Esophagus mucosa (tissue), 1 donor: Measurements from ENCODE around the gene EYA4. TPM values are rescaled to one million over a fixed set of nuclear protein-coding genes. Genes with fewer than 3 reads are reported as not detected.

Experiments used
- ATAC-seq: fragments of 200-7000 bp; cut with Tn5 transposase; one replicate; pipeline ENCODE4 v1.9.1; 2020
- total RNA-seq: library from RNA; stranded (reverse); gene quantifications from one replicate; pipeline ENCODE4 v1.2.4, GENCODE V29; 2023
- donor health status: DM: yes; HTN: yes; CAD: no.

EYA4 gene, protein sequence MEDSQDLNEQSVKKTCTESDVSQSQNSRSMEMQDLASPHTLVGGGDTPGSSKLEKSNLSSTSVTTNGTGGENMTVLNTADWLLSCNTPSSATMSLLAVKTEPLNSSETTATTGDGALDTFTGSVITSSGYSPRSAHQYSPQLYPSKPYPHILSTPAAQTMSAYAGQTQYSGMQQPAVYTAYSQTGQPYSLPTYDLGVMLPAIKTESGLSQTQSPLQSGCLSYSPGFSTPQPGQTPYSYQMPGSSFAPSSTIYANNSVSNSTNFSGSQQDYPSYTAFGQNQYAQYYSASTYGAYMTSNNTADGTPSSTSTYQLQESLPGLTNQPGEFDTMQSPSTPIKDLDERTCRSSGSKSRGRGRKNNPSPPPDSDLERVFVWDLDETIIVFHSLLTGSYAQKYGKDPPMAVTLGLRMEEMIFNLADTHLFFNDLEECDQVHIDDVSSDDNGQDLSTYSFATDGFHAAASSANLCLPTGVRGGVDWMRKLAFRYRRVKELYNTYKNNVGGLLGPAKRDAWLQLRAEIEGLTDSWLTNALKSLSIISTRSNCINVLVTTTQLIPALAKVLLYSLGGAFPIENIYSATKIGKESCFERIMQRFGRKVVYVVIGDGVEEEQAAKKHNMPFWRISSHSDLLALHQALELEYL
- 0.20 TPM for total RNA-seq

- no peak for ATAC-seq
Measured at GRCh38 chr6:133241086-133241900, at the start of gene EYA4. Gene EYA4, plus strand, starts transcription at chr6:133241357. Its CDS starts 33,424 bp downstream, at chr6:133274781.

GRCh38 chr6:133193396-133193795 lies 47.8 kb upstream of the EYA4 start:
- no peak for ATAC-seq

DNA sequence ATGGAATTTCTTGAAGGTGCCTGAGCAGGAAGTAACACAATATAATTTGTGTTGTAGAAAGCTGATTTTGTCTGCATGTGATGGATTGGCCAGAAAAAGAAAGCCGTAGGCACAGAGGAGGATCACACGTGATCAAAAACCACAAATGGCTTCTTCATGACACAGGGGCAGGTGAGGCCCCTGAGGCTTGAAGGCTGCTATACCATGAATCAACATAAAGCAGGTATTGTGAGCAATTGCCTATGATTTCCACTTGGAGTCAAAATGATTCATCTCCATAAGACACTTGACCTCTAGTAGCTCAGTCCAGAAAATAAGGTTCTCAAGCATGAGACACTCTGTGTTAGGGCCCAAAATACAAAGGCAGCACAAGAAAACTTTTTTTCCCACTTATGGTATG lies 42.4 kb upstream of the EYA4 start:
- no peak for ATAC-seq

GRCh38 chr6:133201231-133201630 lies 39.9 kb upstream of the EYA4 start:
- no peak for ATAC-seq

DNA sequence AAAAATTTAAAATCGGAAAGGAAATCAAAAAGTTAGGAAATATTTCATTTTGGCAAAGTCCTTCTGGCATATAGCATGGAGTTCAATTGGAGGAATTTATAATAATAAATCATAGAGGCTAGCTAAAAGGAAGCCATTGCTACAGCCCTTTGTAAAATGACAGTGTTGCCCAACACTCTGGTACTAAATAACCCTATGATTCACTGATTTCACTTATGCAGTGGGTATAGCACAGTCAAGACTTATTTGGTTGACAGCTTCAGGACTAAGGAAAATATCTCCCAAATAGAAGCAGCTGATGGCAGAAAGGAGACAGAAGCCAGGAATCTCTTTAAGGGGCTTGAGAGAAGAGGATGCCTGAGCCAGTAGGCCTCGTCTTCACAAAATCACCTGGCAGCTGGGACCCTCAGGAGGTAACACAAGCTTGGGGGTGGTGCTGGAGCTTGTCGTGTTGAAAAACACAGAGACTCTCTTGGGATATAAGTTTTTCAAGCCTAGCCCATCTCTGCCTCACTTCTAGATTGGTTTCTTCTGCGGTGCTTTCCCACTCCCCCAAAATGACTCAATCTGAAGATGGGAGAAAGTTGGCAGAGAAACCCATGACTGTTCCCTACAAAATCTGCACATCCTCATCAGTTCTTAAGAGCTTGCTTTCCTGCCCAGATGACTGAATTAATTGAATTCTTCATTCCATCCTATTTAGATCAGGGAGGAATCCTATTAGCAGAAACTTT lies 38.4 kb upstream of the EYA4 start:
- no peak for ATAC-seq

GRCh38 chr6:133203344-133203697 lies 37.8 kb upstream of the EYA4 start:
- no peak for ATAC-seq

DNA sequence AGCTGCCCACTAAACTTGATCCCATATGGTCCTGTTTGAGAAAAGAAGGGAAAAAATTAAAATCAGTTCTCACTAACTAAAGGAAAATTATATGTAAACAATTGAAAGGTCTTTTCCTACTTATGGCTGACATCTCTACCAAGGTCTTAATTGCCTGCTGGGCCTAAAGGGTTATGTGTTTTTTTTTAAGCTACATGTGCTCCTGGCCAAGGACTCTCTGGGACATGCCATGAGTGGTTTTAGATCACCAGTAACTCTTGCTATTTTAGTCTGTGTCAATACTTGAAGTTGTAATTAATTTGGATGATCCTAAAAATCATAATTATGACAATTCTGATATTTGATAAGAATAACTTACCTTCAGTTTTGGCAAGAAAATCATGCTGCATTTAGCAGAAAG lies 35.9 kb upstream of the EYA4 start:
- no peak for ATAC-seq

DNA sequence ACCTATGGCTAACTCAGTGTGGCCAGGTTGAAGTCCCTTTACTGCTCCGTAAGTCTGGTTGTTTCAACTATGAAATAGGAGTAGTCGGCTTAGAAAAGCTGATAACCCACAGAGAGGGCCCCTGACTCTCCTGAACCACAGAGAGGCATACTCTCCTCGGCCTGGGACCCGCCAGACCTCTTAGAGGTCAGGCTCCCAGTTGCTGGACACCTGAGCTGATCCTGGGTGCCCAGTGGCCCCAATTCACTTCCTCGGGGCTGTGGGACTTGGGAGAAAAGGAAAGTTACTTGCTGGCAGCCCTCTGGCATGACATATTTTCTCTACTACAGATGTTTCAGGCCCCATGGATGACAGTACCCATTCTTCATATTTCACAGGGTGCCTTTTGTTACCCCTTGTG lies 34.2 kb upstream of the EYA4 start:
- ATAC-seq = no peak

DNA sequence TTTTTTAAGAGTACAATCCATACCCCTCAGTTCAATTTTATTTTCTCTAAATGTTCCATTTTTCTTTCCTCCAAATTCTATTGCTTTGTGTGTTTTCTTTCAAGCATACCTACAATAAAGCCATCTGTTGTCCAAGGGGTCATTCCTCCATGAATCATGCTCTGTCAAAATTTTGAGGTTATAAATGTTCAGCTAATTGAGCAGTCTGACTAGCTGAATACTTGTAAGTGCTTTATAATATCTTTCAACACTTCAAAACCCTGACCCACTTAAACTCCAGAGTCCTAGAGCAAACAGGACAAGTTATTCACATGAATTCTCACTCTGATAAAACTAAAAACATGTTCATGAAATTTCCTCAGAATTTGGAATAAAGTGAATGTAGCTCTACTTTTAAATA lies 33.4 kb upstream of the EYA4 start:
- no peak for ATAC-seq

DNA sequence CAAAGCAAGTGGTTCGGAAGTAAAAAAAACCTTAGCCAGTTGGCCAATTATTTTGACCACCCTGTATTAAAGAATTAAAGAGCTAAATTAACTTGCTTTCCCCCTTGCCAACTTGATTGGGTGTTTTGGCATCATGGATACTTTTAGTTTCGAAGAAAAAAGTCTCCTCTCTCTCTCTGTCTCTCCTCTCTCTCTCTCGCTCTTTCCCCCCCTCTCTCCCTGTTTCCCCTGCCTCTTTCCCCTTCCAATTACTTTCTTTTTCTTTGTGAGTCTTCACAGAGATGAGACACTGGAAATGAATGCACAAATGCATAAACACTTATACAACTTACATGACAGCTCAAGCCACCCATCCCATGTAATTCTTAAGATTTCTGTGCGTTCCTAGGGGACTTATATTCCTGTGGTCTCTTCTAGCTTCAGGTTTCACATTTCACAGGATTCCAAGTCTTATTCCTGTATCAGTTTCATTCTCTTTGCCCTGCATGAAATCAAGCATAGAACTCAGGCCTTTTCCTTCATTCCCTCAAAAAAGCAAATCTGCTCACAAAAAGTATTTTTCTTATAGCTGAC lies 32.9 kb upstream of the EYA4 start:
- ATAC-seq = no peak

DNA sequence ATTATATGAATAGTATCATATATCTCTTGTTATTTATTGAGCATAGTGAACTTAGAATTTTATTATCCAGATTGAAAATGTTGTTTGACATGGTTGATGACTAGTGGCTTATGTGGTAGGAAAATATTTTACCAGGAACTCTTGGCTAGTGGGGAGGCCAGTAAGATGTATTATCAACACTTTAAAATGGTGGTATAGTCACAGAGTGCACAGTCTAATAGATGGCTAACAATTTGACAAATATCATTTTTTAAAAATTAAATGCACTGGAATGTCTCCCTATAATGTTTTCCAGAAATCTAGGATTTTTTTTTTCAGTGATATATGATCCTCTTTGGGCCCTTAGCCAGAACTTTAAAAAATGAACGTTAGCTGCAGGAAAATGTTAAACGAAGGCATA lies 26.9 kb upstream of the EYA4 start:
- ATAC-seq = no peak

- ATAC-seq = no peak
Measured at GRCh38 chr6:133218852-133219251, 22.3 kb upstream of the EYA4 start.

DNA sequence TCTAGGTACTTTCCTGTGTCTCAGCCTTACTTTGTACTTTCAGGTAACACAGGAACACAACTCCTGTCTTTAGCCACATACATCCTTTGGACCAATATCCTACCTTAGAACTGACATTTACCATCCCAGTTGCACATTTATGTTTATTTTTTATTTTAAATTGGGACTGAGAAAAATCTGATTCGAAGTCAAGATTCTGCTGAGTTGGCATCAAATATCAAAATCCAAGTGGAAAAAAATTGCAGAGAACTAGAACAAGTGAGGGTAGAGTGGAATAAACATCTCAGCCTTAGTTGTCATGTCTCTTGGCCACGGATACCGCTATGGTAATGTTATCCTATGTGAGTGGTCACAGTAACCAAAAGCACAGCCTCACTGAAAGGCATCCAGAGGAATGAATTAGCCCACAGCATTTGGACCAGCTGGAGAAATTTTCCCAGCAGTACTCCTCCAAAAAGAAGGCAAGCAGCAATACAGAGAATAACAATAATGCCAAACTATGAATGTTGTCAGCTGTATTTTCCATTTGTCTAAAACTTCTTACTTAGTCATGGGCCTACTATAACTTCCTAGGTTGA lies 17.6 kb upstream of the EYA4 start:
- no peak for ATAC-seq

- no peak for ATAC-seq
Measured at GRCh38 chr6:133225560-133225959, 15.6 kb upstream of the EYA4 start.

DNA sequence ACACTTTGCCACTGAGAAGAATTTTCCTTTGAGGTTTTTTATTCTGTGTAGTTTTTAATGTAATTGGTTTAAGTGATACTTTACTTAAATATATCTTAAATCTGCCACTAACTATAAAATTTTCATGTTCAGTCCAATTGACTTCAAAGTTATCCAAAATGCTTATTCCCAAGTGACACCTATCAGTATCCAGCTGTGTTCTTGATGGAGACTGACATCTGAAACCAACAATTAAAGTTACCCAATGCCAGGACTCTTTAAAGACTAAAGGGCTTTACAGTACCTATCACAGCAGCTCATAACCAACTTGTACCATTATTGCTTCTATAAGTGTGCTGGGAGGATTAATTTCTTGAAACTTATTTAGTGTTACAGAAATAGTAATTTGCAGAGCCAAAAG lies 13.8 kb upstream of the EYA4 start:
- no peak for ATAC-seq

- ATAC-seq = no peak
Measured at GRCh38 chr6:133230052-133230451, 11.1 kb upstream of the EYA4 start.

DNA sequence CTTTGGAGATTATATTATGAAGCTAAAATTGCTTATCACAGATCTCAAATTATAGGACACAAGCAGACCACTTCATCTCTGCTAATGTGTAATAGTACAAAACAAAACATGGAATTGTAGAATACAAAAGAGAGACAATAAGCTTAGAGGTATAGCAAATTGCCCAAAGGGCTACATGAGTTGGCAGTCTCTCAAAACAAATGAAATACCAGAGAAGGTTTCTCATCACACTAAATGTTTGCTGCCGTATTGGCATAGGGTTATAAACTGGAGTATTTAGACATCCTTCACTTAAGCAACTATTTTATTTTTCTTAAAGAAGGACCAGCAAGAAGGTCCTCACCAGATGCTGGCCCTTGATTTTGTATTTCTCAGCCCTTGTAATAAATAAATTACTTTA lies 5.9 kb upstream of the EYA4 start:
- no peak for ATAC-seq

DNA sequence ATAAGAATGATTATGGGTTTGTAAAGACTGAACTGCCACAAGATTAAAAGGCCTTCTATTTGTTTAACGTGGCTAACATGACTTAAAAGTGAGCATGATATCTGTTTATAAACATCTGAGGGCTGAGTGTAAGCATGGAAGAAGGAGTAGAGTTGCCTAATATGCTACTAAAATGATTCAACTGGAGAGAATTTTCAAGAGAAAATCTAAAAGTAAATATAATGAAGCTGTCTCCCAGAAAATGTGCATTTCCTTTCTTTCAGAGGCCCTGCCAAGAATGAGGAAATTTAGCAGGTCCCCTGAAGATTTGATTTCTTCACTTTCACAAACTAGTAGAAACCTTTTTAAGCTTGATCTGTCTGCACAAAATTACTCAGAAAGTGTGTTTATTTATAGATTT lies 4.2 kb upstream of the EYA4 start:
- no peak for ATAC-seq

DNA sequence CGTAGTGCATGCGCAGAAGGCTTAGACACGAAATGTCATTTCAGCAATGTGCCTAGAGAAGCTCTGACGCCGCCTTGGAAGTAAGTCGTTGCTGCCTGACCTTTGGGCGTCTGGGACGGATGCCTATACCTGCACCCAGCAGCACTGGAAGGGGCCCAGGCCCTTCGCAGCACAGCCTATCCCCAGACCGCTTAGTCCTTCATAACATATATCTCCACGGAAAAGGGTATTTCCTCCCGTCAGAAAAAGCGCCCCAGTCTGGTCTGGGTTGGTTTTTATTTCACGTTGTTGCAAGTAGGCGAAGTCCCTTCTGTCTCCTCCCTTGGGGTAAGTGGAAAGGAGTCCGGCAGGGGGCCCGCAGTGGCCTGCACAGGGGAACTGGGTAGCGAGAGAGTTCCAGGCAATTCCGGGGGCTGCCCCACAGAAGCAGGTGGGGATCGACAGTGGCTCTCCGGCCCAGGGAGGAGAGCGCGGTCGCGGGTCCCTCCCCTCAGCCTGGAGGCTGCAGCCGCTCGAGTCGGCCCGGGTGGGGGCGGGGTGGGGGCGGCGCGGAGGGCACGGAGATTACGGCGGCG lies 559 bp upstream of the EYA4 start:
- no peak for ATAC-seq

DNA sequence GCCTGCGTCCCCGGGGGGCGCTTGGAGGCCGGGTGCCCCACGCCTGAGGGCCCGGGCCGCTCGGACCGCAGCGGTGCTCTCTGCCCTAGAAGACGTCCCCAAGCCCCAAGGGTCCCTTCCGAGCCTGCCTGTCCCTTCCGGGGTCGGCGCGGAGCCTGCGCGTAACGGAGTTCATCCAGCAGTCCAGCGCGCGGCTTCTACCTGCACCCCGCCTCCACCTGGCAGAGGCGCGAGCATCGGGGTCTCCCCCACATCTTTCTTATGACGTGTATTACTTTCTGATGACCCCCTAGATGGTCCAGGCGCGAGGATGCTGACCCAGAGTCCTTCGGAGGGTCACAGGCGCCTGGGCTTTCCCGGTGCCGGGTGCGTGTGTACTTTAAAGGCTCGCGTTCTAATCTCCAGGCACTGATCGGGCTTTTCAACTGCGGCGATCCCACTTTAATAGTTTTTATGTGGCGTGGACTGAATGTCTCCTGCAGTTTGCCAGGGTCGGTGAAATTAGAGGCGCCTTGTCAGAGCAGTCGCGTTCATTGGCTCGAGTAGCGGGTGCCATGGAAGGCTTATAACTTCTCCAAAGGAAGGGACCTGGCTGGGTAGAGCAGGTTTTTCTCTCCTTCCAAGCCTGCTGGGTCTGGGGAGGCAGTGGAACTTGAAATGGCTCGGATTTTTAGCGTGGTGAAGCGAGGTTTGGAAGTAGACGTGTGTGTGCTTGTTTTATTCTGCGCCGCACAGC lies 912 bp downstream of the EYA4 start:
- no peak for ATAC-seq
